GM21786 (cell line): ENCODE data around the gene RPN2.

Source experiments
- ATAC-seq: cut with Tn5 transposase; IDR thresholded peaks from one replicate; pipeline ENCODE4 v1.9.1; 2021; ENCODE audit not compliant: unreplicated experiment

The RPN2 gene

DNA sequence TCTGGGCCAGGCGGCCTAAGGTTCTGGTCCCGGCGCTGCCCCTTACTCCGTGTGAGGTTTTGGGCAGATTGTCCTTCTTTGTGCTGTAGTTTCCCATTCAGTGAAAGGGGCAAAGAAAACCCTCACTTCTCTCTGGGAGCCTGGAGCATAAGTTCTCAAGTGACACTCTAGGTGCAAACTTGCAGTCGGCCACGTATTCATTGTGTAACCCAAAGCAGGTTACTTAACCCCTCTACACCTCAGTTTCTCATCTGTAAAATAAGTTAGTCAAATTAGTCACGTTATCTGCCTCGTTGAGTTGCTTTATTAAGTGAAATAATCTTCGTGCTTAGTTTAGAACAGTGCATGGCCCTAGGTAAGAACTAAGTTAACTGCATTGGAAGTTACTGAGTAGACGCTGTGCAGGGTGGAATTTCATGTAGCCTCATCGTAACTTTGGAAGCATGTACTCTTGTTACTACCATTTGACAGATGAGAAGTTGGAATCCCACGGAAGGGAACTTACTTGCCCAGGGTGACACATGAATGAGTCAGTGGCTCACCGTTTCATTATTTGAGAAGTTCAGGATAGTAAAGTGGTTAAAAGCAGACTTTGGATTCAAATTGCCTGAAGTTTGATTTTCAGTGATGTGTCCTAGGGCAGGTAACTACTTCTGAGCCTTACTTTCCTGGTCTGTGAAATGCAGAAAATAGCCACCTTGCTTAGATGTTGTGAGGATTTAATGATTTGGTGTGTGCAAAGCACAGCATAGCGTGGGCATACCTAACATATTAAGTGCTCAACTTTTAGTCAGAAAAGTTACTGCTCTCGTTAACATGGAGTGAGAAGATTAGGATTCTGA is 774 bp downstream of the RPN2 start:
- ATAC-seq: no peak

DNA sequence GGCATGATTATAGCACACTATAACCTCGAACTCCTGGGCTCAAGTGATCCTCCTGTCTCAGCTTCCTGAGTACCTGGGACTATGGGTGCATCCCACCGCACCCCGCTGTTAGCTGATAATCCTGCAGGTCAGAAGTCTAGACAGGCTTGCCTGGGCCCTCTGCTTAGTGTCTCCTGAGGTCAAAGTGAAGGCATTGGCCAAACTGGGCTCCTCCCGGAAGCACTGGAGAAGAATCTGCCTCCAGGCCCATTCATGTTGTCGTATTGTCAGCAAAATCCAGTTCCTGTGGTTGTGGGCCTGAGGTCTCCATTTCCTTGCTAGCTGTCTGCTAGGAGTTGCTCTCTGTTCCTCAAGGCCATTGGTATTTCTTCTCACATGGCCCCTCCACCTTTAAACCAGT is 6.6 kb downstream of the RPN2 start:
- no peak for ATAC-seq

DNA sequence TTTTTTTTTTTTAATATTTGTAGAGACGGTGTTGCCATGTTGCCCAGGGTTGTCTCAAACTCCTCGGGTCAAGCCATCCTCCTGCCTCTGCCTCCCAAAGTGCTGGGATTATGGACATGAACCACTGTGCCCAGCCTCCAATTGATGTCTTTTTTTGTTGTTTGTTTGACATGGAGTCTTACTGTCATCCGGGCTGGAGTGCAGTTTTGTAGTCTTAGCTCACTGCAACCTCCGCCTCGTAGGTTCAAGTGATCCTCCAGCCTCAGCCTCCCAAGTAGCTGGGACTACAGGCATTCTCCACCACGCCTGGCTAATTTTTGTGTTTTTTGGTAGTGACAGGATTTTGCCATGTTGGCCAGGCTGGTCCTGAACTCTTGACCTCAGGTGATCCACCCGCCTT is 9.7 kb downstream of the RPN2 start:
- ATAC-seq: no peak

DNA sequence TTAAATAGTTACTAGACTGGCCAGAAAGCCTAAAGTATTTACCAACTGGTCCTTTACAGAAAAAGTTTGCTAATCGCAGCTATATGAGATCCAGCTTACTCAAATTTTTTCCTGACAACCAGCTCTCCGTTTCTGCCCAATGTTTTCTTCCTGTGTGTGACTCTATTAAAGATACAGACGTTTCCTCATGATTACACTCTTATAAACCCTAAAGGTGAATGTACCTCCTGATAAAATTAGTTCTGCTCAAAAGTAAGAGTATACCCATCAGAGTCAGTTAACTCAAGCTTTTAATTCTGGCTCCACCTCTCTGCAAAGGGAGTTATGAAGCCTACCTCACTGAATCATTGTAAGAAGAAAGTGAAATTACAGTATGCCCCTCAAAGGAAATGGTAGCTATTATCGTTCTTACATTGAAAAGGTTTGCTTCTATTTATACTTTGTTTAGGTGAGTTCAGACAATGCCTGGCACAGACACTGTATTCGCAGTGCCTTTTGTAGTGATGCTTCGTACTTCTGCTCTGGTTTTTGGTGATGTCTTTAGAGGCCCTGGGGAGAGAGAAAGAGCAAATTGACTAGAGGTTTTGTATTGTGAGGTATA is 10.4 kb downstream of the RPN2 start:
- ATAC-seq: no peak

DNA sequence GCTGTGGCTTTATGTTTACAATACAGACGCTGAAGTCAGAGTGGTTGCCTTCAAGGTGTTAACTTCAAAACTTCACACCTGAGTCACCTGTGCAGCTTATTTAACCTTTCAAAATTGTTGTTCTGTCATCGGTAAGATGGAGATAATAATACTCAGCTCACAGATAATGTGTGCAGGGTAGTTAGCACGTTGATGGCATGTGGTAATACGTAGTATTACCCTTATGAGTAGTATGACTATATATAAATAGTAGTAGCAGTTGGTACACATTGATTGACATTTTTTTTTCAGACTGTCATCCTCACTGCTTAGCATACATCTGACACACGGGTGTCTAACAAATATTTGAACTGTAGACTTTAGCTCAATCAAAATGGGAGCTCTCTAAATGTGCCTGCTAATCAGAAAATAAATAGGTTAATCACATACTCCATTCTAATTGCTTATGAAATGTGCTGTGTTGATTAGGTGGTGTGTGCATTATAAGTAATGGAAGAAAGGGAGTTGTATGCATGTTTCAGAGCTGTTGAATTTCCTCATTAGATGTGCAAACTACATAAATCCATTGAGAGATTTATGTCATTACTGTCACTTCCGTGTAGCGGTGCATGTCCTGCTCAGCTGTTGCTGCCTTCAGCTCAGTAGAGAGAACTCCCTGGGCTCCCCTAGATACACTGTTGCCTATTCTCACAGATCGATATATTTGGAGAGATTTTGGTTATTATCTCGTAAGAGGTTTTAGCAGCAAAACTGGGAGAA is 11.4 kb downstream of the RPN2 start:
- no peak for ATAC-seq

DNA sequence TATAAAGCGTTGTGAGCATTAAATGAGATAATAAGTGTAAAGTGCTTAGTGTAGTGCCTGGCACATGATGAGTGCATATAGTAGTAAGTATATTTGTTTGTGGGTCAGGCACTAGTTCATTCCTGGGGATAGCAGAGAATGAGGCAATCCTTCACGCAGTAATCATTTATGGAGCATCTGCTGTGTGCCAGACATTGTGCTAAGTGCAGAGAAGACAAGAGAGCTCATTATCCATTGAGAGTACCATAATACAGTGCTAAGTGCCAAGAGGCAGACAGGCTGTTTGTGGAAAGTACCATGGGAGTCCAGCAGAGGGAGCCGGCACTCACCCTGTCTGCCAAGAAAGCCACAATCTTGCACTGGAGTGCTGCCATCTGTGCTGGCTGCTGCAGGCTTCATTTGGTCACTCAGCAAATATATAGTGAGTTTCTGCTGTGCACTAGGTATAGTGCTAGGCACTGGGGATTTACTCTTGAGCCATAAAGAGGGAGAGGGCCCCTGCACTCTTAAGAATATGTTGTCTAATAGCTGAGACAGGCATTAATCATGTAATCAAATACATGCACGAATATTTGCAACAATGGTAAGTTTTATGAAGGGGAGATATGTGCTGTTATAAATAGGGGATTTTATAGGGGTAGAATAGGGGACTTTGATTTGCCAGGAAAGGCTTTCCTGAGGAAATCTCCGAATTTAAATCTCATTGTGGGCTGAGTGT is 13.2 kb downstream of the RPN2 start:
- ATAC-seq: no peak

DNA sequence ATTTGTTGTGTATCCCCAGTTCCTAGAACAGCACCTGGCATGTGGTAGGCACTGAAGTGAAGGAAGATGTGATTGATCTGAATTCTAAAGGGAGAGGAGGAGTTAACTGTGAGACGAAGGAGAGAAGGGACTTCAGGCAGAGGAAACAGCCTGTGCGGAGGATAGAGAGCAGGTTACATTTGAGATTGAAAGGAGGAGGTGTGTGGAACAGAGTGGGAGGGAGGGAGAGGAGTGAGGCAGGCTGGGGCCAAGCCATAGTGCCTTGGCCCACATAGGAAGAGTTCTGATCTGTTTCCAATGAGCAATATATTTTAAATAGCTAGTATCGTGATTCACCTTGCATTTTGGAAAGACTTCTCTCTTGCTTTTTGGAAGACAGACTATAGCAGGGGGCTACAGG is 14.1 kb downstream of the RPN2 start:
- no peak for ATAC-seq

DNA sequence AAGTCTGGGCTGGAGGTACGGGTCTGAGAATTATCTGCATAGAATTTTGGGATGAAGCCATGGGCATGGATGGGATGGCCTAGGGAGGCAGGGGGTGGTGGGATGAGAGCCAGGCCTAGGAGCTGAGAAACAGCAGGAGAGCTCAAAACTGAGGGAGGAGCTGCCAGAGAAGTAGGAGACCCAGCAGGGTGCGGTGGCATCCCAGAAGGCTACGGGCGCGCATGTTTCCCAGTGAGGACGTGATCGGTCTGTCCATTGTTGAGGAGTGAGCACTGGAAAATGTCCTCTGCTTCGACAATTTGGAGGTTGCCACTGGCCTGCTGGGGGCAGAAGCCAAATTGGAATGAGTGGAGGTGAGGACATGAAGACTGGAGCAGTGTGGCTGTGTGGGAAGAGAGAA is 14.7 kb downstream of the RPN2 start:
- ATAC-seq: no peak

DNA sequence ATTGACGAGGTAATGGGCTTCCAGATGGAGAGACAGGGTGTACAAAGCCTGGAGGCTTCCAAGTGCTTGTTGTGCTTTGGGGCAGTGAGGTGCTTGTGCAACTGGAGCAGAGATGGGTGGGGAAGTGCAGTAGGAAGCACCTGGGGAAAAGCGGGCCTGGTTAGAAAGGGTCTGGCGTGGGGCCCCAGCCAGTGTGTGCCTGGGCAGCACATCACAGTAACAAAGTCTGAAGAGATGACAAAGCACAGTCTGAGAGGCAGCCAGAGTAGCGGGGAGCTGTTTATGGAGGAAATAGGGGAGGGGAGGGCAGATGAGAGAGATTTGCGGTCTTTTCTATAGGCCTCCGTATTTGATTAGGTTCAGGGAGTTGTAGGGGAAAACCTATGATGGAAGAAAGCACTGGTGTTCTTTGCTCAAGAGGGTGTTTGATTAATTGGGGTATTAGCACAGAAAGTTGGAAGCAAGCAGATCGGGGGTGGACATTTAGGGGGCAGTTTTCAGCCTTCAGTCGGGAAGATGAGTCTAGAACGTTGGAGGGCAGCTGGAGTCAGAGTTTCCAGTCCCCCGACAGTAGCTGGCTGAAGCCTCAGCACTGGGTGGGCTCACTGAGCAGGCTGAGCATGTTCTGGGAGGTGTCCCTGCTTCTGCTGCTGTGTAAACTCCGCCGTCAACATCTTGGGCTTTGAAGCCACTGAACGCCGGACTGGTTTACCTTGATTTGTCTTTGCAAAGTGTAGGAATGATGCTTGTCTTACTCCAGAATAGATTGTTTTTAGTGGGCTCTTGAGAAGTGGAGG is 15.7 kb downstream of the RPN2 start:
- ATAC-seq: no peak

DNA sequence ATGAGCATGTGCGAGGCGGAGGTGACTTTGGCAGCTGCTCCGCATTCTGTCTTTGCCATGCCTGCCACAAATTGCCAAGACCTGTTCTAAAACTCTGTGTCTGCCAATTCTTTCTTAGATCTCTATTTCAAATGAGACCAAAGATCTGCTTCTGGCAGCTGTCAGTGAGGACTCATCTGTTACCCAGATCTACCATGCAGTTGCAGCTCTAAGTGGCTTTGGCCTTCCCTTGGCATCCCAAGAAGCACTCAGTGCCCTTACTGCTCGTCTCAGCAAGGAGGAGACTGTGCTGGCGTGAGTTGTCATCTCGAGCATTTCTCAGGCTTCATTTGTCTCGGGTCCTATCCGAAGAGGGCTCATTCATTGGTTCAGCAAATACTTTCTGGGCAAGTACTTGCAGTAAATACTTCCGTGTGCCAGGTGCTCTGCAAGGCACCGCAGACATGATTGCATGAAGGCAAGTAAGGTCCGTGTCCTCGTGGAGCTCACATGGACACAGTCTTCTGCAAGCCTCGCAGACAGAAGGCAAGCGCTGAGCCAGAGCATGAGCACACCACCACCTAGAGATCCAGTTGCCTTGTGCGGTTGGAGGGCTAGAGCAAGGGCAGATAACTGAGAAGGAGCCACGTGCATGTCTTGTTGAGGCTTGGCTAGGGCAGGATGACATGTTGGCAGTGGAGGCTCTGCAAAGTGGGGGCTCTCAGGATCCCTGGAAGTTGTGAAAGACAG is 20.0 kb downstream of the RPN2 start:
- ATAC-seq: no peak

DNA sequence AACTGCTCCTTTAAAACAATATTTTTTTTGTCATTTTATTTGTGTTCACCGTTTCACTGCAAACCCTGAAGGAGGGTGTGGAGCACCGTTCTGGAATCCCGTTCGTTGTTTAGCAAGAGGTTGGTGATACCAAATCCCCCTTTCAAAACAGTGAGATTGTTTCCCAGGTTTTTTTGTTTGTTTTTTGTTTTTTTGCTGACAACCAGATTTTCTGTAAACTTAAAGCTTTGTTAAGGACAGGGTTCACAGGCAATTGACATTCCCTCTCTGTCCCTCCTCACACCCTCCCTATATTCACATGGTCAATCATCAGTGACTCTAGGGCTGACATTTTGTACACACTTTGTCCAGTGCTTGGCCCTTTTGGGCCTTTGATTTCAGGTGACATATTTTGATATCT is 21.2 kb downstream of the RPN2 start:
- no peak for ATAC-seq

DNA sequence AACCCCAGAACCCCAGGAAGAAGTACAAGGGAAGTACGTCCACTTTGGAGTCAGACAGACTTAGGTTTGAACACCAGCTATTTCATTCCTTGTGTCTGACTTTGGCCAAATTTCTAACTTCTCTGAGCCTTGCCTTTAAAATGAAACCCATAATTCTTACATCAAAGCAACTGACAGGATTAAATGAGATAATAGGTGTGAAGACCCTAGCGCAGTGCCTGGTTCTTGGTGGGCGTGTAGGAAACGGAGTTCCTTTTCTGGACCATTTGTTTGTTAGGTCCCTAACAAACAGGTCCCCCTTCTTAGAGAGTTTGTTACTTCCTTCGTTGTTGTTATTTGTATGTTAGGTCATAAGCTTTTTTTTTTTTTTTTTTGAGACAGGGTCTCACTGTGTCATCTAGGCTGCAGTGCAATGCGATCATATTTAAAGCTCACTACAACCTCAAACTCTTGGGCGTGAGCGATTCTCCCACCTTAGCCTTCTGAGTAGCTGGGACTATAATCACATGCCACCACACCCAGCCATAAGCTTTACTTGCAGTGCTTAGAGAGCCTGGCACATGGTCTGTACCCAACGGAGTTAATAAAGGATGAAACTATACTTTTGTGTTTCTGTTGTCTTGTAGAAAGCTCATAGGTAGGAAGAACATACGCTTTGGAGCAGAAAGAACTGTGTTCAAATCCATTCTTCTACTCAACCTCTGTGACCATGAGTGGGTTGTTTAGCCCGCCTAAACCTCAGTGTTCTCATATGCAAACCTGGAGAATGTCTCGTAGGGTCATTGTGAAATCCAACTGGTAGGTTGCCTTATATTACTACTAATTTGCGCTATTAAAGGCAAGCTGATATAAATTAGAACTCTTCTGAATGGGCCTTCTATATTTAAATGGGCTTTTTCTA is 22.0 kb downstream of the RPN2 start:
- ATAC-seq: no peak

DNA sequence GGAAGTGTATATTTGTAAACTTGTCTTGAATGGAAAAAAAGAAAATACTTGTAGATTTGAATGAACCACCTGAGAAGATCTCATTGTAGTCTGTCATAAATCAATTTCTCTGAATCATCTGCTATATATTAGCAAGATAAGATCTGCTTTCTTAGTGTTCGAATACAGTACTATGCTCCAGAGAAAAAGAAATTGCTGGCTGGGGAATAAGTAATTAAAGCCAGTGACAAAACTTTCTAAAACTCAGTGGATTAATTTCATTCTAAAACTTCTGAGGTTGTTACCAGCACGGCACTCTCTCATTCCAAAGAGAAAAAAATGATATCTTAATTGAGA is 22.7 kb downstream of the RPN2 start:
- ATAC-seq: no peak

DNA sequence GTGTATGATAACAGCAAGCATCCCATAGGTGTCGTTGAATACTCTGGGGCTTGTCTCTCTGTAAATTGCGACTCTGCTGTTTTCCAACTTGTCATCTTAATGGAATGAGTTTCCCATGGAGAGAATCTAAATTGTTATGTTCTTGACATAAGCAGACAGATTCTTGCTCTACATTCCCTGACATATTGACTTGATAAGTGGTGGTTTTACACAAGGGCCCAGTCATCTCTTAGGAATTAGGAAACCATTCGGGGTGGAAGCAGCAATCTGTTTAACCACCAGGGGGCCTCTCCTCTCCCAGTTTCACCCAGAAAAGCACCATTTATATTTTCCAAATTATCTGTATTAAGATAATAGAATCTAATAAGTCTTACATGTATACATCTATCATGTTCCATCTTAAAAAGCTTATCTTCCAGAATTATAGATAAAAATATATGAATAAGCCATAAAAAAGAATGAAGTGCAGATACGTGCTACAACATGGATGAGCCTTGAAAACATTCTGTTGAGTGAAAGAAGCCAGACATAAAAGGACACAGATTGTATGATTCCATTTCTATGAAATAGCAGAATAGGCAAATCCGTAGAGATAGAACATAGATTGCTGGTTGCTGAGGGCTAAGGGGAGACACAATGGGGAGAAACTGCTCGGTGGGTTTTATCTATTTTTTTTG is 23.3 kb downstream of the RPN2 start:
- no peak for ATAC-seq

DNA sequence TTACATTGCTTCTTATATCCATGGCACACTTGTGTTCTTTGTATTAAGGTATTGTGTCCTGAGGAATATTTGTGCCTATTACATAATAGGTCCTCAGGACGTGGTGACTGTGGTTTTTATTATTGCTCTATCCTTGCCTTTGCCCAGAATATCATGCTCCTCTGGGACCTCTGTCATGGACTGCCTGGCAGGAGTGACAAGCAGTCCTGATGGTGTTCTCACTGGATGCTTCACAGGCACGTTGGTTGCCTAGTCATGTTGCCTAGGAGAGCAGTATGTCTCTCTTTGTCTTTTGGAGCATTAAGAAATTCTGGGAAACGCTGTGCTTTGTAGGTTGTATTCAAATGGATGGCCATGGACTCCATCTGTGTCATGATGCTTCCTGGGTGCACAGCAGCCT is 24.9 kb downstream of the RPN2 start:
- no peak for ATAC-seq

DNA sequence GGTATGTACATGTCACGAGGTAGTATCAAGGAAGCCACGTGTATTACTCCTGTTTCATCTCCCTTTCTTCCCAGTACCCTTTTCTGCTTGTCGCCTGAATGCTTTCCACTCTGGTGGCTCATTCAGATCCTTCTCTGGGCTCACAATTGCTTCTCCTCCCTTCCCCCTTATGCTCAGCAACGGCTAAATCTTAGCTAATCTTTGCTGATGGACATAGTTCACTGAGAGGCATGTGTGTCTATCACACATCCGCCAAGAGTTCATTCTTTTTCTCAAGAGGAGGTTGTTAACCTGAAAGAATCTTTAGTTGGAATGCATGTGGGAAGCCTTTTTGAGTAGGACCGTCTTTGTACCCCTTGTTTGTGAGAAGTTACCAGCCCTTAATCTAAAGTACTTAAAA is 26.0 kb downstream of the RPN2 start:
- ATAC-seq: no peak

DNA sequence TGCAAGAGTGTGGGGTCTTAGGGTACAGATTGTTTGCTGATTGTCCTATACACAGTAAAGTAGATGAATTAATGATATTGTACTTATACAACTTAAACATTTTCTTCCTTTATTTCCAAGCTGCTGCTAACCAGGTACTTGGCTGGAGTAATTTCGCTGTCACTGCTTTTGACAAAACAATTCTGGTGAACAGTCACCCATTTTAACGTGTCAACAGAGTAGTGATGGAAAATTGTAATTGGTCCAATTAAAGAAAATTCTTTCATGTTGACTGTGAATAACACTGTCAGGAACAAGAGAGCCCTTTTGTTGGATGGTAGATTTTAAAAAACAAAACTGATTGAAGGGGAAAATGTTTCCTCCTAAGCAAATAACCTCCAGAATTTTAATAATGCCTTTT is 26.7 kb downstream of the RPN2 start:
- no peak for ATAC-seq

DNA sequence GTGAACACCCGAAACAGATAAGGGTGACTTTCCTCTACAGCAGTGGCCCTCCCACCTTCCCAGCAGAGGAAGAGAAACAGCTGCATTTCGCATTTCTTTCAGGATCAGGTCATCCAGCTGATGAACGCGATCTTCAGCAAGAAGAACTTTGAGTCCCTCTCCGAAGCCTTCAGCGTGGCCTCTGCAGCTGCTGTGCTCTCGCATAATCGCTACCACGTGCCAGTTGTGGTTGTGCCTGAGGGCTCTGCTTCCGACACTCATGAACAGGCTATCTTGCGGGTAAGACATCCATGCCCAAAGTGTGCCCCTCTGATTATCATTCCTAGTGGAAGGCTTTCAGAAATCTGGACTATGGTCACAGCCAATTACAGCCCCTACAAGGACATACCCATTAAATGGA is 28.0 kb downstream of the RPN2 start:
- no peak for ATAC-seq

DNA sequence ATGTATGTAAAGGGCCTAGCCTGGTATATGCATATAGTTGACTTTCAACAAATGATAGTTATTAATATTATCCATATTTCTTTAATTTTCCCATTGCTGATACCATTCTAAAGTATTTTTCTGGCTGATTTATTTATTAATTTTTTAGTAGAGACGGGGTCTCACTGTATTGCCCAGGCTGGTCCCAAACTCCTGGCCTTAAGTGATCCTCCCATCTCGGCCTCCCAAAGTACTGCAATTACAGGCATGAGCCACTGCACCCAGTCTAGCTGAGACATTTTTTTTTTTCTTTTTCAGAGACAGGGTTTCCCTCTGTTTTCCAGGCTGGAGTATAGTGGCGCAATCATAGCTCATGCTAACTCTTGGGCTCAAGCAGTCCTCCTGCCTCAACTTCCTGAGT is 30.1 kb downstream of the RPN2 start:
- no peak for ATAC-seq
